Activated B cell treated with CpG ODN at 0.5 μM for 24 hours (primary cell): ENCODE results near the gene ZNF512. TPM values are rescaled to one million over a fixed set of nuclear protein-coding genes. Genes with fewer than 3 reads are reported as not detected.
"Not testable (repeated sequence)": the region's sequence is repeated elsewhere in the genome, so short reads cannot be mapped to it uniquely, and the experiment has no call there.

Source experiments
- ATAC-seq: fragments of 200-7000 bp; cut with Tn5 transposase; one replicate; pipeline ENCODE4 v1.10.0; 2021; ENCODE audit warnings: low read depth, mild to moderate bottlenecking, moderate library complexity
- CTCF ChIA-PET: fragments of 350-600 bp; sonication (Branson Sonifier 250); formaldehyde crosslinking; loops from one replicate; lab custom pipeline; 2021; ENCODE audit warnings: antibody characterized with exemption; lab: Charles Lee
- POLR2A ChIA-PET: fragments of 350-600 bp; sonication (Branson Sonifier 250); formaldehyde crosslinking; loops from one replicate; lab custom pipeline; 2021; ENCODE audit warnings: antibody characterized with exemption; lab: Charles Lee
- DNase-seq: peaks from one replicate; pipeline ENCODE4 v3.0.0; 2022
- H3K27ac Mint-ChIP-seq: one replicate; pipeline ENCODE4 v1.8.0; 2020; ENCODE audit warnings: mixed read lengths
- H3K27me3 Mint-ChIP-seq: one replicate; pipeline ENCODE4 v1.8.0; 2021; ENCODE audit warnings: mixed read lengths
- H3K36me3 Mint-ChIP-seq: one replicate; pipeline ENCODE4 v1.8.0; 2021; ENCODE audit warnings: low read depth, mixed read lengths
- H3K4me1 Mint-ChIP-seq: one replicate; pipeline ENCODE4 v1.8.0; 2021; ENCODE audit warnings: mixed read lengths
- H3K4me3 Mint-ChIP-seq: one replicate; pipeline ENCODE4 v1.8.0; 2020; ENCODE audit warnings: mild to moderate bottlenecking, mixed read lengths
- H3K9me3 Mint-ChIP-seq: one replicate; pipeline ENCODE4 v1.8.0; 2020; ENCODE audit warnings: mixed read lengths
- intact Hi-C: fragments of 100-400 bp; cut with micrococcal nuclease; formaldehyde crosslinking; loops from one replicate; pipeline ENCODE4 v1.15.1; 2024
- total RNA-seq: library from RNA; stranded (reverse); gene quantifications from 2 replicates; pipeline ENCODE4 v1.2.3, GENCODE V29; 2022
- TF ChIP-seq, protein P1 (sequence below): fragments of 200-600 bp; IDR thresholded peaks from one replicate; pipeline ENCODE4 v1.8.0; 2022; ENCODE audit warnings: antibody characterized with exemption, mild to moderate bottlenecking

Gene ZNF512
- total RNA-seq, 1 donor from 2014 or later, result 48.7 TPM

DNA sequence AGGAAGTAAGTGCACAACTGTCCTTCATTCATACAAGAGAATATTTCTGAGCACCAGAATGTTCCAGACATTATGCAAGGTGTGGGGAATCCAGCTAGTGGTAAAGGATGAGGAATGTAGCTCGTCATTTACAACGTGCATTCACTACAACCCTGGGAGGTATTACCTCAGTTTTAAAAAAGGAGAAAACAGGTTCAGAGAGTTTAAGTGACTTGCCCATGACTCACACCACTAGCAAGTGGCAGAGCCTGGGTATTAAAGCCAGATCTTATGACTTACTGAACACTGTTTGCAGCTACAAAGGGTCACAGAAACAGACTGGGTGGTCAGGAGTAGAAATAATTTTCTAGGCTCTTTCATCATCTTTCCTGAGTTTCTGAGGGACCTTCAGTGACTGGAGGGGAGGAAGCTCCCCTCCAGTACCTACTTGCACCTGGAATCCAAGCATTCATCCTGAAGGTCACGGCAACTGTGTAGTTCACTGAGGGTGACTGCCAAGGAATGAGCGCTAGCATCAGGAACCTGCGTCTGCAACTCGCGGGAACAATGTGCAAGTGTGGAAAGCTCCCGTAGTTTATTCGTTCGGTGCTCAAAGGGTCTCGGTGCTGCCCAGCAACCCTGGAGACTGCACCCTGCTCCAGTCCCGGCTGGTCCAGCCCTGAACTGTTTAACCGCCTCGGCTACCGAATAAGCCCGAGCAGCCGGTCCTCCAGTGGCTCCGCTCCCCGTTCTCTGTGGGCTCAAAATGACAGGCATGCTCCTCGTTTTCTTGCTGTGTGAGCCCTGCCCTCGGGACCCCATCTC lies 45.3 kb downstream of the ZNF512 start:
- Mint-ChIP-seq H3K27me3 (no peaks in the 10 kb centered on the region), H3K4me1 (peaks cover 12% of the 10 kb centered on the region), H3K27ac (no peak overlapping the region), H3K36me3 (peaks cover 41% of the 10 kb centered on the region), H3K9me3 (no peaks in the 10 kb centered on the region), H3K4me3 (no peak overlapping the region)
- ATAC-seq, result peak; percentile 35
- no peak for DNase-seq
- TF ChIP-seq, protein P1, sequence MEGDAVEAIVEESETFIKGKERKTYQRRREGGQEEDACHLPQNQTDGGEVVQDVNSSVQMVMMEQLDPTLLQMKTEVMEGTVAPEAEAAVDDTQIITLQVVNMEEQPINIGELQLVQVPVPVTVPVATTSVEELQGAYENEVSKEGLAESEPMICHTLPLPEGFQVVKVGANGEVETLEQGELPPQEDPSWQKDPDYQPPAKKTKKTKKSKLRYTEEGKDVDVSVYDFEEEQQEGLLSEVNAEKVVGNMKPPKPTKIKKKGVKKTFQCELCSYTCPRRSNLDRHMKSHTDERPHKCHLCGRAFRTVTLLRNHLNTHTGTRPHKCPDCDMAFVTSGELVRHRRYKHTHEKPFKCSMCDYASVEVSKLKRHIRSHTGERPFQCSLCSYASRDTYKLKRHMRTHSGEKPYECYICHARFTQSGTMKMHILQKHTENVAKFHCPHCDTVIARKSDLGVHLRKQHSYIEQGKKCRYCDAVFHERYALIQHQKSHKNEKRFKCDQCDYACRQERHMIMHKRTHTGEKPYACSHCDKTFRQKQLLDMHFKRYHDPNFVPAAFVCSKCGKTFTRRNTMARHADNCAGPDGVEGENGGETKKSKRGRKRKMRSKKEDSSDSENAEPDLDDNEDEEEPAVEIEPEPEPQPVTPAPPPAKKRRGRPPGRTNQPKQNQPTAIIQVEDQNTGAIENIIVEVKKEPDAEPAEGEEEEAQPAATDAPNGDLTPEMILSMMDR, result no peak
- intact Hi-C loops, result loop anchor here (1.0 to 10.0 kb wide), 8 partner anchors 139 to 557 kb away; partner anchors contain the start of genes ATRAID, EIF2B4, GTF3C2 and IFT172
- CTCF ChIA-PET, result interaction anchor here (1.0 kb wide), 1 partner anchor 54 kb away, joined by 3 read pairs; no protein-coding TSS in a partner anchor
- POLR2A ChIA-PET, result interaction anchor here (0.6 to 2.1 kb wide), 12 partner anchors 36 to 1266 kb away, joined by 3 to 20 read pairs (median 6); partner anchors contain the start of genes BABAM2, EIF2B4, GTF3C2 and MPV17

DNA sequence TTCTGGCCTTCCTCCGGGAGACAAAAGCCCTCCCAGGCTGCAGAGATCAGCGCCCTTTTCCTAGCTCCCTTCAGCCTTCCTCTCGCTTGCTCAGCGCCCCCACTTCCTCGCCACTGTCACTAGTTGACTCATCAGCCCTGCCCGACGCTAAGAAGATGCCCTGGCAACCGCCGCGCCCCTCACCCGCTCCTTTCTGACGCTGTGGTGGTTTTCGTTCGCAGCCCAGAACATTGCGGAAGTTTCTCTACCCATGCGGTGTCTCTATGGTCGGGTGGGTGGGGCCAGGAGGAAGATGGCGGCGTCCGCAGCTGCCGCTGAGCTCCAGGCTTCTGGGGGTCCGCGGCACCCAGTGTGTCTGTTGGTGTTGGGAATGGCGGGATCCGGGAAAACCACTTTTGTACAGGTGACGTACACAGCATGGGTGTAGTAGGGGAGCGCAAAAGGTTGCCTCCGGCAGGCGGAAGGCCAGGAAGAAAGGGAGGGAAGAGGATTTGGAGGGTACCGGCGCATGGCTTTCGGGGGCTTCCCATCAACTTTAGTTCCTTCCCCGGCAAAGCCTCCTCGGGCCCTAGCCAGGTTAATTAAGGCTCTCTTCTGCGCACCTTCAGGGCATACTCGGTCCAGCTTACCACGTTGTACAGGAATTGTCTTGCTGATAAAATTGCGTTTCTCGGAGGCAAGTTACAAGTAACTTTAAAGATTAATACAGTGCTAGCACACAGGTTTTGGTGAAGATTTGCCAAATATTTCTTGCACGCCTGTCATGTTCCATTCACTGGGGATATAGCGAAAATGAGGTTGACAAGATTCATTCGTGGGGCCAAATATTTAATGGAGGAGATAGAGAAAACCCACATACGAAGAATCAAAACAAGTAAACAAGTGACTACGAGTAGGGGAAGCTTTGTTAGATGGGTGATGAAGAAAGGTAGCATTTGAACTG lies 46.2 kb downstream of the ZNF512 start, which contains the start of the genes CCDC121 and GPN1:
TSS of gene CCDC121 (minus strand) at position 246 of the 943 bp plus-strand sequence. CDS start 1,213 bp downstream, outside the sequence.
TSS of gene GPN1 (plus strand) at position 284 of the 943 bp plus-strand sequence. CDS start at position 293, 9 bp downstream.
- Mint-ChIP-seq H3K36me3 (peaks cover 41% of the 10 kb centered on the region), H3K4me3 (no peak within 1 kb of the TSS), H3K27ac (peak within 1 kb of the TSS; percentile 69), H3K27me3 (no peaks in the 10 kb centered on the region), H3K9me3 (no peaks in the 10 kb centered on the region), H3K4me1 (peaks cover 12% of the 10 kb centered on the region)
- ChIA-PET POLR2A (interaction anchor here (0.6 to 2.1 kb wide), 13 partner anchors 17 to 1265 kb away, joined by 3 to 20 read pairs (median 6); partner anchors contain the start of genes BABAM2, EIF2B4, MPV17 and OST4), CTCF (interaction anchor here (1.0 kb wide), 1 partner anchor 54 kb away, joined by 3 read pairs; no protein-coding TSS in a partner anchor)
- peak; percentile 85 for DNase-seq
- TF ChIP-seq, protein P1, result no peak
- ATAC-seq, result peak; percentile 99
- intact Hi-C loops, result loop anchor here (1.0 to 10.0 kb wide), 11 partner anchors 34 to 558 kb away; partner anchors contain the start of genes ATRAID, BABAM2, EIF2B4 and GTF3C2

DNA sequence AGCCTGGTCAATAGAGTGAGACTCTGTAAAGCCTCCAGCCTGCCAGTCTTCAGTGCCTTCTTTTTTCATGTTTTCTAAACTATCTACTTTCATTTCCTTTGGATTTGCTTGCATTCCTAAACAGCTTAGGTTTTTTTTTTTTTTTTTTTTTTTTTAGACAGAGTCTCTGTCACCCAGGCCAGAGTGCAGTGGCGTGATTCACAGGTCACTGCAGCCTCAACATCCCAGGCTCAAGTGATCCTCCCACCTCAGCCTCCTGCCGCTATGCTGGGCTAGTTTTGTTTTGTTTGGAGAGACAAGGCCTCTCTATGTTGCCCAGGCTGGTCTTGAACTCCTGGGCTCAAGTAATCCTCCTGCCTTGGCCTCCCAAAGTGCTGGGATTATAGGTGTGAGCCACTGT lies 47.4 kb downstream of the ZNF512 start:
- ATAC-seq, H3K4me3 Mint-ChIP-seq, CTCF ChIA-PET, H3K27ac Mint-ChIP-seq, POLR2A ChIA-PET, H3K27me3 Mint-ChIP-seq, DNase-seq, intact Hi-C loops, H3K9me3 Mint-ChIP-seq: not testable (repeated sequence)
- H3K36me3 Mint-ChIP-seq, result peaks cover 43% of the 10 kb centered on the region
- H3K4me1 Mint-ChIP-seq, result peaks cover 12% of the 10 kb centered on the region

DNA sequence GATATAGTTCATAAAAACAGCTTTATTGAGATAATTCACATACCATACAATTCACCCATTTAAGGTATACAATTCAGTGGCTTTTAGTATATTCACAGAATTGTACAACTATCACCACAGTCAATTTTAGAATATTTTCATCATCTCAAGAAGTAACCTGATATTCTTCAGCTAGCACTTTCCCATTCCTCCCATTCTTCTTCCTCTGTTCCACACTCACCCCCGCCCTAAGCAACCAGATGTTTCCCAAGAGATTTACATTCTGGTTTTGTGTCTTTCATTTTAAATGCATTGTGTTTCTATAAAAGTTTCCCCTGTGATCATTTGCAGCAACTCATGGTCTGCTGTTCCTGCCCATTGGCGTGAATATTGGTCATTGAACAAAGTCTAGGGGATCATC lies 51.4 kb downstream of the ZNF512 start:
- H3K27ac Mint-ChIP-seq, result no peak overlapping the region
- intact Hi-C loops, result no loop called here
- no peak overlapping the region for H3K4me3 Mint-ChIP-seq
- TF ChIP-seq, protein P1, result no peak
- H3K27me3 Mint-ChIP-seq, result no peaks in the 10 kb centered on the region
- H3K36me3 Mint-ChIP-seq, result peaks cover 72% of the 10 kb centered on the region
- CTCF ChIA-PET, result no interaction called here
- no peaks in the 10 kb centered on the region for H3K9me3 Mint-ChIP-seq
- no peak for DNase-seq
- H3K4me1 Mint-ChIP-seq, result peaks cover 2% of the 10 kb centered on the region
- POLR2A ChIA-PET, result no interaction called here
- ATAC-seq, result no peak

DNA sequence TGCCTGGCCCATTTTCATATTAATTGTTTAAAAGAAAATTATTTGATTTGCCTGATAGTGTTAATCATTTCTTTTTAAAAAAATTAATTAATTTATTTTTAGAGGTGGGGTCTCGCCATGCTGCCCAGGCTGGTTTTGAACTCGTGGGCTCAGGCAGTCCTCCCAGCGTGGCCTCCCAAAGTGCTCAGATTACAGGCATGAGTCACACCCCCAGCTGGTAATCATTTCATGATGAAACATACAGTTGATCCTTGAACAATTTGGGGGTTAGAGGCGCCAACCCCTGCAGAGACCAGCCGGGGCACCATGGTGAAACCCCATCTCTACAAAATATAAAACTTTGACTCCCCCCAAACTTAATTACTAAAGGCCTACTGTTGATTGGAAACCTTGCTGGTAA lies 53.9 kb downstream of the ZNF512 start:
- Mint-ChIP-seq H3K36me3 (peaks cover 79% of the 10 kb centered on the region), H3K27ac (no peak overlapping the region), H3K27me3 (no peaks in the 10 kb centered on the region), H3K4me3 (no peak overlapping the region), H3K9me3 (no peaks in the 10 kb centered on the region), H3K4me1 (no peaks in the 10 kb centered on the region)
- DNase-seq (no peak), ATAC-seq (no peak)
- ChIA-PET POLR2A (interaction anchor here (0.6 kb wide), 1 partner anchor 45 kb away, joined by 4 read pairs; no protein-coding TSS in a partner anchor), CTCF (no interaction called here)
- intact Hi-C loops, result no loop called here
- TF ChIP-seq, protein P1, result no peak
